ENCODE results near the gene GNG8. TPM values are rescaled to one million over a fixed set of nuclear protein-coding genes. Genes with fewer than 3 reads are reported as not detected.
A peak's percentile ranks its signal among the peaks of the same experiment; 100 is the strongest.

GNG8 gene
- total and polyA plus RNA-seq, 10 of the 15 experiments (the other 5 are each of a cell fraction or from before 2014, with no cell fraction given): 1.2 to 6.6 (median 2.7) TPM; not detected in 6

- no peak for FAIRE-seq
- no peaks in the 10 kb centered on the region for H3K27me3 ChIP-seq (replicated peaks in 1 of 2; ENCODE audit: control insufficient read depth in 2 of 2, insufficient read depth in 2 of 2, low read length in 1 of 2)
- RAD21 ChIA-PET (ENCODE audit: unreplicated experiment): interaction anchor here (1.5 to 2.6 kb wide), 2 partner anchors 9 to 36 kb away, joined by 6 to 13 read pairs; partner anchors contain the start of gene DACT3
- POLR2A ChIA-PET: interaction anchor here (0.5 to 2.7 kb wide), 5 partner anchors 10 to 683 kb away, joined by 4 to 11 read pairs (median 5); partner anchors contain the start of genes DACT3 and GNG8
- CTCF ChIA-PET: interaction anchor here (3.6 to 12.1 kb wide), 2 partner anchors 10 to 36 kb away, joined by 13 to 150 read pairs; partner anchors contain the start of gene DACT3
- H3K36me3 ChIP-seq (ENCODE audit: control insufficient read depth in 2 of 2, insufficient read depth in 2 of 2, low read length in 1 of 2): no peaks in the 10 kb centered on the region
- no peak for DNase-seq (ENCODE audit: low read depth, low spot score)
- WGBS (ENCODE audit: insufficient coverage, insufficient replicate concordance, low lambda C conversion rate, missing lambda C conversion rate): 90% methylated on average over 12 of the region's 12 CpGs
- no peak for TF ChIP-seq CBX3 (IDR thresholded peaks at IDR 0.05; ENCODE audit: borderline replicate concordance, low read depth)
- TF ChIP-seq ELK1 (IDR thresholded peaks at IDR 0.05; ENCODE audit: low read depth, low read length): no peak
- TF ChIP-seq NBN (IDR thresholded peaks at IDR 0.05): no peak
- TF ChIP-seq NKRF (conservative IDR thresholded peaks at IDR 0.05): no peak
- no peak for TF ChIP-seq FOS (IDR thresholded peaks at IDR 0.05; ENCODE audit: borderline replicate concordance, extremely low read depth, insufficient read length)
- TF ChIP-seq SIX5 (IDR thresholded peaks at IDR 0.05; ENCODE audit: low read depth, low read length, severe bottlenecking): no peak
- intact Hi-C loops (cut with micrococcal nuclease; ENCODE audit: unreplicated experiment): no loop called here
- peaks cover 30% of the 10 kb centered on the region for H3K4me1 ChIP-seq (ENCODE audit: control insufficient read depth, insufficient read depth, low read length)
- no TSS peak for BruUV-seq (replicated peaks)
- H3K4me3 ChIP-seq: no peak overlapping the region
- ATAC-seq: no peak; the same call in 2 of the 3 replicates
- no peaks in the 10 kb centered on the region for H3K9me3 ChIP-seq (replicated peaks; ENCODE audit: control insufficient read depth, insufficient read depth, low read length)
- H4K20me1 ChIP-seq (ENCODE audit: control insufficient read depth, insufficient read depth): no peaks in the 10 kb centered on the region
- H3K9ac ChIP-seq (ENCODE audit: control insufficient read depth, insufficient read depth, low read length): no peak overlapping the region
- H3K27ac ChIP-seq (ENCODE audit: control insufficient read depth, insufficient read depth): peak overlapping the region; percentile 62
- SMC1A ChIA-PET (ENCODE audit: uncharacterized antibody, unreplicated experiment): interaction anchor here (0.9 to 17.6 kb wide), 4 partner anchors 9 to 37 kb away, joined by 3 to 286 read pairs (median 4); partner anchors contain the start of genes CALM3 and DACT3
- in situ Hi-C loops (cut with MboI): no loop called here
- no peak overlapping the region for H2AFZ ChIP-seq (ENCODE audit: control insufficient read depth, low read depth, low read length)
- peaks cover 32% of the 10 kb centered on the region for H3K79me2 ChIP-seq (ENCODE audit: control insufficient read depth, insufficient read depth, low read length)
- 0 out of 2 replicates have a peak overlapping the region, but pooled peaks have one; percentile 13 for H3K4me2 ChIP-seq (ENCODE audit: control insufficient read depth, insufficient read depth)
Observed at GRCh38 chr19:46625731-46626130, 10.3 kb downstream of the GNG8 start.
